ENCODE data around the gene NLRP8.

GRCh38 chr19:55956431-55956830, 8.8 kb downstream of the NLRP8 start:
- TF ChIP-seq POLR2AphosphoS5 (IDR thresholded peaks at IDR 0.05; ENCODE audit: low read depth) (no peak), CTCF (IDR thresholded peaks at IDR 0.05; ENCODE audit: insufficient read depth, low read length) (no peak)
- TF ChIP-seq, protein P1, sequence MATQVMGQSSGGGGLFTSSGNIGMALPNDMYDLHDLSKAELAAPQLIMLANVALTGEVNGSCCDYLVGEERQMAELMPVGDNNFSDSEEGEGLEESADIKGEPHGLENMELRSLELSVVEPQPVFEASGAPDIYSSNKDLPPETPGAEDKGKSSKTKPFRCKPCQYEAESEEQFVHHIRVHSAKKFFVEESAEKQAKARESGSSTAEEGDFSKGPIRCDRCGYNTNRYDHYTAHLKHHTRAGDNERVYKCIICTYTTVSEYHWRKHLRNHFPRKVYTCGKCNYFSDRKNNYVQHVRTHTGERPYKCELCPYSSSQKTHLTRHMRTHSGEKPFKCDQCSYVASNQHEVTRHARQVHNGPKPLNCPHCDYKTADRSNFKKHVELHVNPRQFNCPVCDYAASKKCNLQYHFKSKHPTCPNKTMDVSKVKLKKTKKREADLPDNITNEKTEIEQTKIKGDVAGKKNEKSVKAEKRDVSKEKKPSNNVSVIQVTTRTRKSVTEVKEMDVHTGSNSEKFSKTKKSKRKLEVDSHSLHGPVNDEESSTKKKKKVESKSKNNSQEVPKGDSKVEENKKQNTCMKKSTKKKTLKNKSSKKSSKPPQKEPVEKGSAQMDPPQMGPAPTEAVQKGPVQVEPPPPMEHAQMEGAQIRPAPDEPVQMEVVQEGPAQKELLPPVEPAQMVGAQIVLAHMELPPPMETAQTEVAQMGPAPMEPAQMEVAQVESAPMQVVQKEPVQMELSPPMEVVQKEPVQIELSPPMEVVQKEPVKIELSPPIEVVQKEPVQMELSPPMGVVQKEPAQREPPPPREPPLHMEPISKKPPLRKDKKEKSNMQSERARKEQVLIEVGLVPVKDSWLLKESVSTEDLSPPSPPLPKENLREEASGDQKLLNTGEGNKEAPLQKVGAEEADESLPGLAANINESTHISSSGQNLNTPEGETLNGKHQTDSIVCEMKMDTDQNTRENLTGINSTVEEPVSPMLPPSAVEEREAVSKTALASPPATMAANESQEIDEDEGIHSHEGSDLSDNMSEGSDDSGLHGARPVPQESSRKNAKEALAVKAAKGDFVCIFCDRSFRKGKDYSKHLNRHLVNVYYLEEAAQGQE (IDR thresholded peaks at IDR 0.05; ENCODE audit: insufficient replicate concordance, low read depth): no peak
